Stimulated activated CD4-positive, alpha-beta T cell treated with anti-CD3 and anti-CD28 coated beads, TNF-alpha, amount 100 ng/mL, for 48 hours (primary cell): ENCODE data around the gene SLIT3.

Experiments used
- DNase-seq, 3 donors: peaks; one replicate each; pipeline ENCODE4 v3.0.0-alpha.2; 2020; ENCODE audit warnings: low read depth in 3 of 3

SLIT3 gene

DNA sequence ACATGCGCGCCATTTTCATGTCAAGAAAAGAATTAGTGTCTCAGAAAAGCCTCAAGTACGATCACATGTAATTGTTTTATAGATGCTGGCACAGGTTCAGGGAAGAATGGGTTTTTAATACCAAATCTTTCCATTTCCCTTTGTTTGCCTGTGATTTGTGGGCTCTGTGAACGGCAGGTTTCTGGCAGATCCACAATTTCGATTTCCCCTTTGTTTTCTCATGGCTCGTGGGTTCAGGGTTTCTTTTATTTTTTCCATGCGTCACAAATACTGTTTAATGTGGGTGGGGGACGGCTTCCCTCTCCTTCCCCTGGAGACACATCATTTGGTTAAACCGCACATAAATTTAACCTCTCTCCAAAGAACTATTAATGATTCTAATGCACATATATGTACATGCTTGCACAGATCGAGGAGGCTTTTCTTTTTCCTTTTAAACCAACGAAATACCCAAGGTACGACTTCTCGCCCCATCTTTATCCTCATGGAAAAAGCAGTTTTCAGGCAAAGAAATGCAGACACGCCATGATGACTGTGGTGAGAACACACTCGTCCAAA is 195.9 kb downstream of the SLIT3 start:
- no peak for DNase-seq

DNA sequence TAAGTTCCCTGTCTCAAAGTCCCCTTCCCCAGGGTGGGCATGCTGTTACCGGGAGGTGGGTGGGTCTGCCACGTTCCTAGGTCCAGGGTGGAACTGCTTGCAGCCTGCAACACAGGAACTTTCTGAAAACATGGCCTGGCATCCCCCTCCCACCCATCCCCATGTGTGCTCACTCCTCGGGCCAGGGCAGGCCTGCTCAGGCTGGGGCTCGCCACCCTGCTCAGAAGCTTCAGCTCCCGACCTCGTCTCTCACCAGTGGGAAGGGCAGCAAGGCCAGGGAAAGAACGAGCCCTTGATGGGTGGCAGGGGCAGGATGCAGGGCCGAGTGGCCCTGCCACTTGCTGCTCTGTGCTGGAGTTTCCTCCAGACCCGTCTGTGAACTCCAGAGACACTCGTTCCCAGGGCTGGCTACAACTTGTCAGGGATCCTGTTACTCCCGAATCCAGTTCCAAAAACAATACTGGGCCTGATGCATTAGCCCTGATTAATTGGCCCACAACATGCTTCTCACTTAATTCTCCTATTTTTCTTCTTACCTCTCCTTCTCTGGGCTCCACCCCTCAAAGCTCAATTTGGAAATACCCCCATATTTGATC is 197.3 kb downstream of the SLIT3 start:
- DNase-seq: no peak

DNA sequence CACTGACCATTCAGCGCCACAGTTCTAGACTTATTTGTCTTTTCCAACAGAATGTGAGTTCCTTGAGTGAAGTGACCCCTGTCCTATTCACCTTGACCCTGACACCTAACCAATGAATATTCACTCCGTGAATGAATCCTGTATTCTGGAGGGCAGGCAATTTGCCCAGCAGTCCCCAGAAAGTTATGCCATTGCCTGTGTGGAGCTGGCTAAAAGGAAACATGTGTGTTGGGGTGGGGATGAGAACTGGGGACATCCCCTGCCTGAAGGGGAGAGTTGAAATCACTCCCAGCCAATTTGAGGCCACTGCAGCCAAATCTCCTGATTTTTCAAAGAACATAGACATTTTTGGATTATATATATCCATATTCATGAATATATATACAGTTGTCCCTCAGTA is 199.0 kb downstream of the SLIT3 start:
- no peak for DNase-seq

DNA sequence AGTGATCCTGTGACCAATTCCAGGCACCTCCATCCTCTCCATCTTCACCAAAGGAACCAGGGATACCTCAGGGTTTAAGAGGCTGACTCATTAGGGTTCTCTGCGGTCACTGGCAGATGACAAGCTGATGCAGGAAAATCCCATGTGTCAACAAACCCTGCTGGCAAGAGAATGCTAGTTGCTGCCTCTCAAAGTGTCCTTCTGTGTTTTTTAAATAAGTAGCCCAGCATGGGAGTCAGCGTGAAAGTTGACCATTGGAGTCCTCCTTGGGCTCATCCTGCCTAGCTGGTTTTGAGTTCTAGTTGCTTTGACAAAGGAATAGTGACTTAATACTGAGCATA is 200.2 kb downstream of the SLIT3 start:
- DNase-seq: no peak

DNA sequence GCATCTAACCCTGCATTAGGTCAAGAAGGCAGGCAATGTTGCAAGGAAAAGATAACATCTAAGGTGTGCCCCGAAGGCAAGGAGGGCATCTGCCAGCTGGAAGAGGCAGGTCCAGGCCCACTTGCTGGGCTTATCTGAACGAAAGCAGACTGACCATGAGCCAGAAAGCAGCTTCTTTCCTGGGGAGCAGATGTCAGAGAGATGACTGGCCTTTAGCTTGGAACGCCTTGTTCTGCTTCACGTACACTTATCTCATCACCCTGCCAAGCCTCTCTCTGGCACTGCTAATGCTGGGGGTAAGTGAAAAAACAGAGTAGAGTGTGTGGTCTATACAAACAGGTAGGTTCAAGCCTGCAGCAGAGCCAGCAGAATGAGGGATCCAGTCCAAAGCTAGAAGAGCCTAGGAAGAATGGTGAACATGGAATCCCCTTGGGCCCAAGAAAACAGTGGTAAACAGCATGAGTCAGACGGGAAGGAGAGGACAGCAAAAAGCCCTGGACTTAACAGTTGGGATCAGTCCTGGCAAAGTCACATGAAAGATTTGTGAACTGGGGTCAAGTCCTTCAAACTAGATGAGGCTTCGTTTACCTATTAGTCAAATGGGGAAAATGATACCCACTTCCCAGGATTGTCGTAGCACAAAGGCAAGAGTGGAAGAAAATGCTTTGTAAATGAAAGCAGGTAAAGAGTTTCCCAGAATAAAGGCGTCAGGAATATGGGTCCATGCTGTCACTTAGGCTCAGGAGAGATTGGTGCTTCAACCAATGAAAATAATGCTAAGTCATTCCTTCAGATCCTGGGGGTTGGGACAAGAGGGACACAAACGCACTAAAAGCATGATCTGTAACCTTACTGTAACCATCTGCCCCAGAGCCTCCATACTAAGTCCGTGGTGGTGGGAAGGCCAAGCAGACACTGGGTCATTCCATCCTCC is 200.9 kb downstream of the SLIT3 start:
- no peak for DNase-seq

DNA sequence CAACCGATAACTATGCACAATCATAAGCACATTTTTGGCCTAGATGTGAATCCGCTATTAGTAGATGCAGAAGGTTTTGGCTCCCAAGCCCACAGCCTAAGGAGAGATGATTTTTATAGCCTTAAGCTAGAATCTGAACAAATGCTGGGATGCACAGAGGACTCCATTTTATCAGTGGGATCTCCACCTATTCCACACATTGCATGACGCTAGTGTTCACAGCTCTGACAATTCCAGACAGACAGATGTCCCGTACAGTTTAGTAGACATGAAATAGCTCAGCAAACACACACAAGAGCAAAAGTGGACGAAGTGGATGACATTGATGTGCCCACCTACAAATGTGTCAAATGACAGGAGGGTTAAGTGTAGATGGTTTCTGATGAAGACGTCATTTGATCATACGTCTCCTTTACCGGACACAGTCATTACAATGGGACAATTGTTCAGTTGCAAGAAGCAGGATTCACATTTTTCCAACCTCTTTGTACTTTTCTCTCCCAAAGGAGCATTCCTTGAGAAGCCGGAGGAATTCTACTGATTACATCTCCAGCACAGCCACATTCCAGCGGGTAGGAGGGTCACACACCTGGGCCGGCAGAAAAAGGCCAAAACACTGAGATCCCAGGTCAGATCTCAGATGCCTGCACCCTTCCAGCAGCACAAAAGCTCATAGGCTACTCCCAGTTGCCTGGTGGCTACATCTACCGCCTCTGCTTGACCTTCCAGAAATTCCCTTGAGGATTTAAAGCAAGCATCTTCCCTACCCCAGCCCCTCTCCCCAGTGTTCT is 202.4 kb downstream of the SLIT3 start:
- no peak for DNase-seq

DNA sequence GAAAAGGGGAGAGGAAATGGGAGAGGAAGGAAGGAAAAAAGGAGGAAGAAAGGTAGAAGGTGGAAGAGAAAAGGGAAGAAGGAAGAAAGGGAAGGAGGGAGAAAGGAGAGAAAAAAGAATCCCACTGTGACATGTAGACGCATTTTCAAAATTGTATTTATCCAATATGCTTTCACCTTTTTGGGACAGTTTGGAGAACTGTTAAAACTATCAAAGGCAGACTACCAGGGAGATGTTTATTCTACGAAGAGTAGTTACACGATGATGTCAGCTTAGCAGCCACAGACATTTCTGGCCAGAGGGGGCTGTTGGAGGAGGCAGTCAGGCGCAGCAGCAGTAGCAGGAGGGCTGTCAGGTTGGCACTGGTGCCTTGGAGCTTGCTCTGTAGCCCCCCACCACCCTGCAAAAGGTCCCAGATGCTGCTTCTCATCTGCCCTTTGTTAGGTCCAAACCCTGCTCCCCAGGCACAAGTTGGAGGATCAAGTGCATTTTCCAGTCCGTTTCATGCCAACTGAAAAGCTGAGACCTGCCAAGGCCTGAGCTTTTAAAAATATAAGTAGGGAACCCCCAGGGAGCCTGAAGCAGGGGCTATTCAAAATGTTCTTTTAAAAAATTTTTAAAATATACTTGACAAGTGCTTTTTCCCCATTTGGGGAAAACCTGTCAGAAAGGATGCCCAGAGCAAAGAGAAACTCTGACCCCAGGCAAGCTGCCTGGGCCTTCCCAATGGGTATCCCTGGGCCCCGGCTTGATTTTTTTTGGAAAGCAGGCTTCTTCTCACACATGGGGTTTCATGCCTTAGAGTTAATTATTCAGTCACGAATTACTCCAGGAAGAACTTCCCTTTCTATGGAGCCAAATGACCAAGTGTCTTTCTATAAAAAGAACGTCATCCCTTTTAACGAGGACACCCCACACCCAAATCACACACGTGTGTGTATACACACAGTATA is 203.3 kb downstream of the SLIT3 start:
- no peak for DNase-seq

DNA sequence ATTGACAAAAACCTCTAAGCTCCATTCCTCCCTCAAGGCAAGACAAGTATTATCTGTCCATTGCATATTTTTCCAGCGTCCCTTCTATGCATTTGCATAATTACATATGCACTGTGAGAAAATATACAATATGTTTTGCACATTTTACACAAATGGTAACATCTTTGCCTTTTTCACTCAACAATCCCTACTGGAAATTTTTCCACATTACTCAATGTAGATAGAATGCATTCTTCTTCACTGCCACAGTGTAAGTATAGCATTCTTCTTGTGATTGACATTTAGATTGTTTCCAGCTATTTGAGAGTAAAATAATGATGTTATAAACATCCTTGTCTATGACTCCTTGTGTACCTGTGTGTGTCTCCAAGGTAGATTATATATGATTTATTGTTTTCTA is 205.0 kb downstream of the SLIT3 start:
- no peak for DNase-seq

DNA sequence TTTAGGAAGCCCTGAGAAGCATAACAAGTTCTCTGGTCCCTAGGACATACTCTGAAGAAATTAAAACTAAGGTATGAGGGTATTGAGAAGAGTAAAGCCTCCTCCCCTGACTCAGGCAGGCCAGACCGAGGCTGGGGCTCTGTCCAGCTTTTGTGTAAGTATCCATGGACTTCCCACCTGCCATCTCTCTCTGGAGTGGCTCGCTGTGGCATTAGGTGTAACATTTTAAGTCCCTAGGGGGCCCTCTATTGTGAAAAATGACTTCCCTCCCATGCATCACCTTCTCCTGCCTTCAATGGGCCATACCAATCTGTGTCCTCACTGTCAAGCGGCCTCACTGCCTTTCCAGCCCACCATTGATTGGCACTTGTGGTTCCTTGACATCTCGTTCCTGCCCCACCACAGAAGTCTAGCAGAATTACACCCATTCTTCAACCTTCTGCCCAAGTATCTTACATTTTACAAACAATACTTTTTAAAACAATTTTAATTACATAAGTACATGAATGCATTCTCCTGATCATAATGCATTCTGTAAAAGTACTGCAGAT is 205.5 kb downstream of the SLIT3 start:
- no peak for DNase-seq

DNA sequence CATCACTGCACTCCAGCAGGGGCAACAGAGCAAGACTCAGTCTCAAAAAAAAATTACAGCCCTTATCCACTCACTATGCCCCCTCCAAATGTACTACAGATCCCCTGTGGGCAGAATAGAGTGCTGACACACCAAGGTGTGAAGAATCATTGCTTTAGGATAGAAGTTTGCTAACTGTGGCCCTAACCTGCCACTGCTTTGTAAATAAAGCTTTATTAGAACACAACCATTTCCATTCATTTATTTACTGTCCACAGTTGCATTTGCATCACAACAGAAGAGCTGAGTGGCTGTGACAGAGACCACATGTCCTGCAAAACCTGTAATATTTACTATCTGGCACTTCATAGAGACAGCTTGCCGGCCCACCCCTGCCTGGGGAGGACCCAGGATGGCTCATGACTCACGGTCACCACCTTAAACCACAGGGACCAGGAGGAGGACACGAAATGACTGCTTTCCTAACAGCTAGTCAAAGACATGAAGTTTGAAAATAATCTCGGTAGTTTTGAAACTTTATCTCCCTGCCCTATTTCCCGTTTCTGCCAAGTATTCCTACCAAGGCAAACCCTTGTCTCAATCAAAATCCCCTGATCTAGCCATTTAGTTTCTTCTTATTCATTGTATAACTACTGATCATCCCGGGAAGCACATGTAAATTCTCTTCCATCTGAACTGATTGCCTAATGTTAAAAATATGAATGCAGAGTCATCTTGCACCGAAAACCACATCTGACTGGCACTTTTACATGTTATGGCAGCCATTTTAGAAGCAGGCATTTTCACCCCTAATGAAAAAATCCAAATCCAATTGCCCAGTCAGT is 206.1 kb downstream of the SLIT3 start:
- DNase-seq: no peak

DNA sequence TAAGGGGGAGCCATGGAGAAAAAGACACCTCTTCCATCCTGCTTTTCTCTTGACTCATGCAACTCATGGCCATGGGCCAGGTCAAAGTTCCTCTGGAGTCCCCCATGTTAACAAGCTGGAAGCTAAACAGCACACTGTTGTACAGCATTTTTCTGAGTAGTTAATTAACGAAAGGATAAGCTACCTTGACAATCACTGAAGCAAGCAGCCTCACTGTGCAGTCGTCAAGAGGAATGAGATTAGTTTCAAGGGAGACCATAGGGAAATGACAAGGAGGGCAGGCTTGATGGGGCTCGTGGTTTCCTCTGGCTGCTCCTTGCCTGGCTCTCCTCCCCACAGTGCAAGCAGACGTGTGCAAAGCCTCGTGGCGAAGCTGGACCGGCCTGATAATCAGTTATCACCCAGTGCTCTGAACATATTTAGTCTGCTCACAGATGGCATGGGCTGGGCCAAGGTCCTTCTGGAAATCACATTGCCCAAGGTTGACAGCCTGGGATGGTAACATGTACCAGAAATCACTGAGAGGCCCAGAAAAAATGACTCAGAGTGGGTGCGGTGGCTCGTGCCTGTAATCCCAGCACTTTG is 209.5 kb downstream of the SLIT3 start:
- no peak for DNase-seq

DNA sequence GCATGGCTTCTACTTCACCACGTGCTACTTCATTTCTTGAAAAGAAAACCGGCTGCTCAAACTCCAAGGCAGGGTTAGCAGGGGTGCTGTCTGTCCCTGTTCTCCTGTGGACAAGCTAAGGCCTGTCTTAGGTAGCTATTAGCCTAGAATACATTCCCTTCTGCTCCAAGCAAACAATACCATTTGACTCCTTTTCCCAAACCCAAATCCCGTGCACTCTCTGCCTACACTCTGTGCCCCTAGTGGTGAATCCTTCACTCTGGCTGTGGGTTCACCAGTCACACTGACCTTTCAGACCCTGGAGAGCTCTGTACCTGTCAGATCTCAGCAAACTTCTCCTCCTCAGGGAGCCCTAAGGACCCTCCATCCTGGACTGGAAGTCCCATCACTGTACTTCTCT is 211.6 kb downstream of the SLIT3 start:
- no peak for DNase-seq

DNA sequence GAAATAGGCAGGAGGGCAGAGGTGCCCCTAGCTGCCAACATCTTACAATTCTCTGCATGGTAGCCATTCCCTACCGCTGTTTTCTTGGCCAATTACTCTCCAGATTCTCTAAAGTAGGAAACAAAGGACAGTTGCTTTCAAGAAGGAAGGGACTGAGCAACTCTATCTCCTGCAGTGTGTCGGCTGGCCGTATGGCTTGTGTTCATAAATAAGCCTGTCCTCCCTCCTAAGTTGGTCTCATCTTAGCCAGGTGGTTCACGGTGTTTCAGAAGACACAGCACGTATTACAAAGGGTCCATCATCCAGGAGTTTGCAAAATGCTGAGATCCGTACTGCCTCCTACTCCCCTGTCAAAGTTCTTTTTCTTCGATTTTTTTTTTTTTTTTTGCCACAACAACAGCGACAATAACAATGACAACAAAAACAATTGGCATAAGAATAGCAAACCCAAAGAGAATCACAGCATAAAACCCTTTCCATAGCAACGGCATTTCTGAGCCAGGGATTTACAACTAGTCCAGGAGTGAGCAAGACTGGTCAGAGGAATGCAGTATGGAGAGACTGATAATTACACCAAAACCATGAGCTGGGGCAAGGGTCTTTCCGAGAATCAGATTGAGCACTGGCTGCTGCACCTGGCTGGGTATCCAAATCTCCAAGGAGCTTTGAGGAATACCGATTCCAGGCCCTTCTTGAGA is 212.8 kb downstream of the SLIT3 start:
- DNase-seq: no peak

DNA sequence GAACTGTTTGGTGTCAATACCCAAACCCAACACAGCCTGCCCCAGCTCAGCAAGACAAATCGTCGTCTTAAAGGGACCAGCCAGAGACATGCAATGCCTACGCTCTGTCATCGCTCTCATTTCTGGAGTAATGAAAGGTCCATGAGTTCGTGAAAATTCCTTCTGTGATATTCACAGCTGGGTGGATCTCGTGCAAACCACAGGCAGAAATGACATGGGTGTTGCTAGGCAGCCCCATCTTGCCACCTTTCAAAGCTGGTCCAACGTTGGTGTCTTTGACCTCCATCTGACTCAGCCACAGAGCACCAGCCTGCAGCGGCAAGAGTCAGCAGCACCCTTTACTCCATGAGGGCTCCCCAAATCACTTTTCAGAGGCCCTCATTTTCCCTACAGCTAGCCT is 215.3 kb downstream of the SLIT3 start:
- no peak for DNase-seq

DNA sequence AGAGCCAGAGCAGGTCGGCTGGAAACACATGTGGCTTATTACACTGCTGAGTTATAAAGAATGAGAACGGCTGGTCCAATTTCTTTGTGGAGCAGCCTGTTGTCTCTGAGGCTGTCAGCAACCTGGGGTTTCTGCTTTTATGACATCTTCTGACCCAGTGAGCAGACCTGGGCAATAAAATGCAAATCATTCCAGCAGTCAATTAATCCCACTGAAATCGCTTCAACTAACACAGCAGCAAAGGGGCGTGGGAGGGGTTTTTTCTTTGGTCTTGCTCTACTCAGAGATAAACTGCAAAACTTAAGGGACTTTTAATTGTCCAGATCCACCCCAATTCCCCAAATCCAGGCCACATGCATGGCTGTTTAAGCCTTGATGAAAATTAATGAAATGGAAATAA is 215.7 kb downstream of the SLIT3 start:
- DNase-seq: no peak

DNA sequence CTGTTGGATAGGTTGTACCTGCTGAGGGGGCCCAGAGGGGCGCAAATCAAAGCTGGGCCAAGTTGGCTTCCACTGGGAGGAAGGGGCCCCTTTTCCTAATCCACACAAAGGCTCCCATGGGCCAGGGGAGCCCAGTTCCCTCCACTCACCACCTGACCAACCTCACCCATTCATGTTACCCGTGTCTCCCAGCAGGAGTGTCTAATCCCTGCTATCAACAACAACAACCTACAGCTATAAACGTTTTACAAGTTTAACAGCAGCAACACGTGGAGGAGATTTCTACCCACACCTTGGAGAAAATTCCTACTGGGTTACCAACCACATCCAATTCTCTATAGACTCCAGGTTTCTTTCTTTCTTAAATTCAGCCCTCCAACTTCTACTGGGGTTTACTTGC is 216.2 kb downstream of the SLIT3 start:
- no peak for DNase-seq

DNA sequence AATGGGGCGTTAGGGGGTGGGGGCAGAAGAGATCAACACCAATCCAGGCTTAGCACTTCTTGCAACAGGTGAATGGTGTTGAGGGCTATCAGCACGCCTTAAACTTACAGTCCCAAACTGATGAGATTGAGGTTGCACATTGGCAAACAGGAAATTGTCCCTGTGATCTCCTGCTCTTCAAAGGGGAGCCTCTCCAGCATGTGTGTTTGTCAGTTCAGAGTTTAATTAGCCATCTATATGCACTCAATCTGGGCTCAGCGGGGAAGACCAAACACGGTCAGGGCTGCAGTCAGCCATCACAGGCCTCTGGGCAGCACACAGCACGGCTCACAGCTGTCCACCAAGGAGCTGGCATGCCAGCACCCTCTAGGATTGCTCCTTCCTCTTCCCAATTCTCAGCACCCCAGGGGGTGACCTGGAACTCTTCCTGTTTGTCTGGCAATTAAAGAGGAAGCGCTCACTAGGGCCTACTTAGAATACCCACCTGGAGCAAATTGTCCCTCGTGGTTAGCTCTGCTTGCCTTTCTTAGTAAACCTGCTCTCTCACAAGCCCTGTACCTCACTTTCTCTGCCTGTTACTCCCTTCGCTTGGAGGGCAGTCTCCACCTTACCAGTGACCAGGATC is 217.4 kb downstream of the SLIT3 start:
- DNase-seq: no peak

DNA sequence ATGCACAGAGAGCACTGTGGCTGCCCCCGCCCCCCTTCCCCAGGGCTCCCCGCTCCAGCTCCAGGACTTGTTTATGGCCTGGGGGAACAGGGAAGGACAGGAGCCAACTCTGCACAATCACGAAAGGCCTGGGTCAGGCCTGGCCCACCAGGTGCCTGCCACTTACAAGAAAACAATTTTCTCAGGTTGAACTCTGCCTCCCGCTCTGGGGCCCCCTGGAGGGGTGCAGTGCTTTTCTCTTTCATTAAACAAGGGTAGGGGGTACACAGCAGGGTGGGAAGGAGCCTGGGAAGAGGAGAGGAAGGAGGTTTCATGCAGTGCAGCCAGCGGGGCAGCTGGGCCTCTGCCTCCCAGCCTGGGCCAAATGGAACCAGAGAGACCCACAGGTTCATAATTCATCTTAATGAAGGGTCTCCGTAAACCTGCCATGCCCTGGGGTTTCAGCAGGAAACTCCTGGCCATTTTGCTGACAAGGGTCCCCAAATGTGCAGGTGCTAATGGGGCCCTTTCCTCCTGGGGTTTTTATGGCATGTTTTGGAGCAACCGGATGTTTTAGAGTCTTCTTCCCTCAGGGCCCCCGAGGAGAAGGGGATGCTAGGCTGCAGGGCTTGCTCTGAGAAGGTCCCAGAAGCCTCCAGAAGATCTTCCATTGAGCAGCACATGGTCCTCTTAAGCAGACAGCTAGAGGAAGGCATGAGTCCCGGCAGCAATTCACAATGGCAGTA is 219.8 kb downstream of the SLIT3 start:
- DNase-seq: no peak
